GM12892 (cell line): ENCODE measurements around the gene ANKRD17.

Experiments
- POLR2A ChIP-seq: IDR thresholded peaks from 2 replicates; pipeline ENCODE4 v1.6.1; 2011; ENCODE audit warnings: low read depth, low read length, control low read depth
- POLR2AphosphoS5 ChIP-seq: IDR thresholded peaks from 2 replicates; pipeline ENCODE4 v1.6.1; 2011; ENCODE audit warnings: low read depth, low read length, control low read depth
- TAF1 ChIP-seq: IDR thresholded peaks from 2 replicates; pipeline ENCODE4 v1.6.1; 2011; ENCODE audit warnings: low read depth, mild to moderate bottlenecking, control low read depth, low read length, borderline replicate concordance

DNA sequence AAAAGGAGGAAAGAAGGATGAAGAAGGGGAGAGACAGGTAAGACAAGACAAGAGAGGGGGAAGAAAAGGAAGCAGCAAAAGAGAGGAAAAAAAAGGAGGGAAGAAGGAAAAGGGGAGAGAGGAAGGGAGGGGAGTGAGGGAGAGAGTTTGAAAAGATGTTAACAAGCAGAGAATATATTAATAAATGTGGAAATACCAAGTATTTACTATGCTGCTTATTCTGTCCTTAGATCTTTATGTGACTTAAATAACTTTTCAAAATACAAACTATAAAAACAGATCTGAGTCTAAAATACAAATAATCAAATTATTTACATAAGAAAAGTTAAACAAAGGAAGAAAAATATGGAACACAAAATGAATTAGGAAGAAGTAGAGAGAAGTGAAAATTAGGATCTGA, 170.7 kb downstream of the ANKRD17 start:
- no peak for TF ChIP-seq POLR2AphosphoS5
- no peak for TF ChIP-seq POLR2A
- TF ChIP-seq TAF1: no peak
